ENCODE results near the gene FLII. TPM values are rescaled to one million over a fixed set of nuclear protein-coding genes. Genes with fewer than 3 reads are reported as not detected.
"Not testable (repeated sequence)": the region's sequence is repeated elsewhere in the genome, so short reads cannot be mapped to it uniquely, and the experiment has no call there.

Gene FLII
- total and polyA plus RNA-seq, 3 donors from 2014 or later: 317 to 383 (median 351) TPM

DNA sequence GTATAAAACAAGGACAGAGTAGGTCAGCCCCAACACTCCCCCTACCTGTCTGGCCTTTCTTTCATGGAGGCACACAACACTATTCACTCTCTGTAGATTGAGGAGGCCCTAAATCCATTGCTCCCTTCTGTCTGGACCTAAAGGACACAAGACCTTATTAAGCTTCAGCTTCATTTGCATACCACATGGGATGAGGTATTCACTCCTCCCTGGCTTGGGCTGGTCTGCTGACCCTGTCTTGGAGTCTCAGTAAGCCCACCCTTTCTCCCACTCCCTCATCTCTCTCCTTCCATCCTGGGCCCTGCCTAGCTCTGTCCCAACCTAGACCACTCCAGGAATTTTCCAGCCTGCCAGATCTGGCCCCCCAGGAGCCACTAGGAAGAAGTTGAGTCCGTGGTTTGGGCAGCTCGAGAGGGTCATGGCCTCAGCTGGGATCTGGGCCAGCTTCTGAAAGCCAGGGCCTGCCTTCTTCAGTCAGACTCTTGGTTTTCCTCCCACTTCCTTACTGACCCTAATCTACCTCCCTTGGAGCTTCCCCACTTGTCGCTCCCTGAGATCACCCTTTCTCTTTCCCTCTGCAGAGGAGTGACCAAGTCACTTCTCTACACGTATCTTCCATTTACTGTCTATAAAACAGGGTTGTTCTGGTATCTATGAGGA lies 39.7 kb downstream of the FLII start:
- Histone ChIP-seq H3K27ac (no peak overlapping the region), H3K27me3 (no peaks in the 10 kb centered on the region), H3K4me3 (no peak overlapping the region), H3K9me3 (no peaks in the 10 kb centered on the region), H3K36me3 (ENCODE audit: low read depth, missing control alignments) (no peaks in the 10 kb centered on the region), H3K4me1 (peaks cover 10% of the 10 kb centered on the region)
- intact Hi-C loops (cut with DNase I; ENCODE audit: low total_unique reads): no loop called here
- peak; percentile 64 for DNase-seq
- no peak for TF ChIP-seq POLR2A (IDR thresholded peaks at IDR 0.05)
- TF ChIP-seq, protein P1, sequence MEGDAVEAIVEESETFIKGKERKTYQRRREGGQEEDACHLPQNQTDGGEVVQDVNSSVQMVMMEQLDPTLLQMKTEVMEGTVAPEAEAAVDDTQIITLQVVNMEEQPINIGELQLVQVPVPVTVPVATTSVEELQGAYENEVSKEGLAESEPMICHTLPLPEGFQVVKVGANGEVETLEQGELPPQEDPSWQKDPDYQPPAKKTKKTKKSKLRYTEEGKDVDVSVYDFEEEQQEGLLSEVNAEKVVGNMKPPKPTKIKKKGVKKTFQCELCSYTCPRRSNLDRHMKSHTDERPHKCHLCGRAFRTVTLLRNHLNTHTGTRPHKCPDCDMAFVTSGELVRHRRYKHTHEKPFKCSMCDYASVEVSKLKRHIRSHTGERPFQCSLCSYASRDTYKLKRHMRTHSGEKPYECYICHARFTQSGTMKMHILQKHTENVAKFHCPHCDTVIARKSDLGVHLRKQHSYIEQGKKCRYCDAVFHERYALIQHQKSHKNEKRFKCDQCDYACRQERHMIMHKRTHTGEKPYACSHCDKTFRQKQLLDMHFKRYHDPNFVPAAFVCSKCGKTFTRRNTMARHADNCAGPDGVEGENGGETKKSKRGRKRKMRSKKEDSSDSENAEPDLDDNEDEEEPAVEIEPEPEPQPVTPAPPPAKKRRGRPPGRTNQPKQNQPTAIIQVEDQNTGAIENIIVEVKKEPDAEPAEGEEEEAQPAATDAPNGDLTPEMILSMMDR (IDR thresholded peaks at IDR 0.05): no peak
- WGBS, 2 donors: 22 to 24% methylated on average over 4 of the region's 4 CpGs

DNA sequence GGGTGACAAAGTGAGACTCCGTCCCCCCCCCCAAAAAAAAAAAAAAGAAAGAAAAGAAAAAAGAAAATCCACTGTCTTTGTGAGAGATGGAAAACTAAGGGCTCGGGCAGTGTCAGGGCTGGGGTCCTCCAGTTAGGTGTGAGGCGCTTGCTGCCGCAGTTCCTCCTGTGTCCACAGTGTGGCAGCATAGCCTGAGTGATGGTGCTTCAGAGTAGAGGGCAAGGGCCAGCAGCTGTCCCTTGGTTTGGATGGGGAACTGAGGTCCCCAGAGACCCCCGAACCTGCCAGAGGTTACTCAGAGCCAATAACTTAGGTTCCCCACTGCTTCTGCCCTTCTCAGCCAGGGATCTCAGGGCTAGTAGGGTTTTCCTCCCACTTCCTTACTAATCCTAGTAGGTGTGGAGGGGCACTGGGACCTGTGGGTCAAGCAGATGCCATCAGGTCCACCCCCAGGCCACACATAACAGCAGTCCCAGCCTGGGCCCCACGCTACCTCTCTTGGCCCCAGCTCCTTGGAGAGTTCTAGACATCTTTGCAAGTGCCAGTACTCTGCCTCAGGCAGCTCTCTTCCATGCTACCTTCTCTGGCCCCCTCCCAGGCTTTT lies 41.0 kb downstream of the FLII start:
- TF ChIP-seq, protein P1 (IDR thresholded peaks at IDR 0.05): peak; percentile 72 to 92 (median 88)
- no peak for TF ChIP-seq POLR2A (IDR thresholded peaks at IDR 0.05)
- peak; percentile 90 for DNase-seq
- no peaks in the 10 kb centered on the region for H3K9me3 ChIP-seq
- H3K27me3 ChIP-seq: no peaks in the 10 kb centered on the region
- 34 to 36% methylated on average over 5 to 6 of the region's 6 CpGs for WGBS, 2 donors
- intact Hi-C loops (cut with DNase I; ENCODE audit: low total_unique reads): no loop called here
- no peak overlapping the region for H3K27ac ChIP-seq
- H3K36me3 ChIP-seq (ENCODE audit: low read depth, missing control alignments): no peaks in the 10 kb centered on the region
- H3K4me3 ChIP-seq: no peak overlapping the region
- H3K4me1 ChIP-seq: peaks cover 8% of the 10 kb centered on the region

DNA sequence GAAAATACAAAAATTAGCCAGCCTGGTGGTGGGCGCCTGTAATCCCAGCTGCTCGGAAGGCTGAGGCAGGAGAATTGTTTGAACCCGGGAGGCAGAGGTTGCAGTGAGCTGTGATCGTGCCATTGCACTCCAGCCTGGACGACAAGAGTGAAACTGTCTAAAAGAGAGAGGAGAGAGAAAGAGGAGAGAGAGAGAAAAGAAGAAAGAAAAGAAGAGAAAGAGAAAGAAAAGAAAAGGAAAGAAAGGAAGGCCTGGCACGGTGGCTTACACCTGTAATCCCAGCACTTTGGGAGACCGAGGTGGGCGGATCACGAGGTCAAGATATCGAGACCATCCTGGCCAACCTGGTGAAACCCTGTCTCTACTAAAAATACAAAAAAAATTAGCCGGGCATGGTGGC lies 41.6 kb downstream of the FLII start:
- H3K27me3 ChIP-seq; H3K9me3 ChIP-seq; H3K4me3 ChIP-seq; H3K36me3 ChIP-seq (ENCODE audit: low read depth, missing control alignments); H3K27ac ChIP-seq; DNase-seq; intact Hi-C loops (cut with DNase I; ENCODE audit: low total_unique reads); H3K4me1 ChIP-seq: not testable (repeated sequence)
- WGBS, 2 donors: 79 to 81% methylated on average over 11 of the region's 11 CpGs

DNA sequence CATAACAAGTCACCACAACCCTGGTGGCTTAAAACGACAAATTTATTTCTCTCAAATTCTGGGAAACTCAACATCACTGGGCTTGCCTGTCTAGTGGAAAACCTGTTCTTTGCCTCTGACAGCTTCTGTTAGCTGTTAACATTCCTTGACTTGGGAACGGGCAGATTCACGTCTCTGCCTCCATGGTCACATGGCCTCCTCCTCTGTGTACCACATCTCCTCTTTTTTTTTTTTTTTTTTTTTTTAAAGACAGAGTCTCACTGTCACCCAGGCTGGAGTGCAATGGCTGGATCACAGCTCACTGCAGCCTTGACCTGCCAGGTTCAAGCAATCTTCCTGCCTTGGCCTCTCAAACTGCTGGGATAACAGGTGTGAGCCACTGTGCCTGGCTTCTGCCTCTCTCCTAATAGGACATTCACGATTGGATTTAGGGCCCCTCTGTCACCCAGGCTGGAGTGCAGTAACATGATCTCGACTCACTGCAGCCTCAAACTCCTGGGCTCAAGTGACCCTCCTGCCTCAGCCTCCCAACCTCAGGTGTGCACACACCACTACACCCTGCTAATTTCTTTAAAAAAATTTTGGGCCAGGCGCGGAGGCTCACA lies 44.8 kb downstream of the FLII start:
- Histone ChIP-seq H3K4me3 (no peak overlapping the region), H3K4me1 (peaks cover 3% of the 10 kb centered on the region), H3K36me3 (ENCODE audit: low read depth, missing control alignments) (no peaks in the 10 kb centered on the region), H3K27me3 (no peaks in the 10 kb centered on the region), H3K9me3 (no peaks in the 10 kb centered on the region), H3K27ac (no peak overlapping the region)
- WGBS, 2 donors: 59 to 72% methylated on average over 7 of the region's 7 CpGs
- no peak for TF ChIP-seq POLR2A (IDR thresholded peaks at IDR 0.05)
- TF ChIP-seq, protein P1 (IDR thresholded peaks at IDR 0.05): no peak
- intact Hi-C loops (cut with DNase I; ENCODE audit: low total_unique reads): no loop called here
- no peak for DNase-seq

DNA sequence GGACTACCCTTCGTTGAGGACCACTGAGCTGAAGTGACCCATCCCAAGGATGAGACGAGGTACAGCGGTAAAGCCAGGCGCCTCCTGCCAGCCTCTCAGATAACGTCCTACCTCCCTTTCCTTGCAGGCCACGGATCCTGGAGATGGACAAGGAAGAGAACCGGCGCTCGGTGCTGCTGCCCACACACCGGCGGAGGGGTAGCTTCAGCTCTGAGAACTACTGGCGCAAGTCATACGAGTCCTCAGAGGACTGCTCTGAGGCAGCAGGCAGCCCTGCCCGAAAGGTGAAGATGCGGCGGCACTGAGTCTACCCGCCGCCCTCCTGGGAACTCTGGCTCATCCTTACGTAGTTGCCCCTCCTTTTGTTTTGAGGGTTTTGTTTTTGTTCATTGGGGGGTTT lies 50.4 kb downstream of the FLII start:
- DNase-seq: no peak
- Histone ChIP-seq H3K4me1 (no peaks in the 10 kb centered on the region), H3K27ac (no peak overlapping the region), H3K4me3 (no peak overlapping the region), H3K27me3 (no peaks in the 10 kb centered on the region), H3K36me3 (ENCODE audit: low read depth, missing control alignments) (no peaks in the 10 kb centered on the region), H3K9me3 (no peaks in the 10 kb centered on the region)
- no peak for TF ChIP-seq POLR2A (IDR thresholded peaks at IDR 0.05)
- TF ChIP-seq, protein P1 (IDR thresholded peaks at IDR 0.05): no peak
- 88% methylated on average over 19 of the region's 19 CpGs for WGBS, 2 donors
- intact Hi-C loops (cut with DNase I; ENCODE audit: low total_unique reads): no loop called here
